Activated CD4-positive, alpha-beta T cell treated with anti-CD3 and anti-CD28 coated beads for 48 hours (primary cell): ENCODE data around the gene KIAA0930.
"Not testable (repeated sequence)": the region's sequence is repeated elsewhere in the genome, so short reads cannot be mapped to it uniquely, and the experiment has no call there.

Source experiments
- DNase-seq: peaks from one replicate; pipeline ENCODE4 v3.0.0-alpha.2; 2020

The KIAA0930 gene

DNA sequence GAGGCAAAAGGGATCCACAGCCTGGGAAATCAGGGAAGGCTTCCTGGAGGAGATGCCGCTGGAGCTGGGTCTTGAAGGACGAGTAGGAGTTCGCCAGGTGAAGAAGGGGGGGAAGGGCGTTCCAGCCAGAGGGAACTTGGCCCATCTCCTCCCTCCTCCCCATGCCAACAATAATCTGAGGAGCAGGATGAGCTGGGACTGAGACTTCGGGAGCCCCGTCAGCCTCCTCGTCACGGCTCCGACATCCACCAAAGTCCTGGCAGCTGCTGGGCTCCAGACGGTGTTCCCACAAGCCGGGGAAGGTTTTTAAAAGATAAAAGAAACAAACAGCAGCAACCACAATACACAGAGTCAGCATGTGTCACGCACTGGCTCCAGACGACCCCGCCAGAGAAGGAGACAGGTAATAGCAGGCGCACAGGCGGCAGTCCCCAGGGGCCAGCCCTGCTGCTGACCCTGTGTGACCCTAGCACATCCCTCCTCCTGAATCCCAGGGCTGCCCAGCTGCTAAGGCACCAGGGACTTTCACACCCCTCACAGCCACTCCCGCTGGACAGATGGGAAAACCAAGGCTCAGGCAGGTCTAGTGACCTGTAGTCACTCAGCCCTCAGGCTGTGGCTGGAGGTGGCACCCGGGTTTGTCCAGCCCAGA is 39.7 kb downstream of the KIAA0930 start:
- no peak for DNase-seq

DNA sequence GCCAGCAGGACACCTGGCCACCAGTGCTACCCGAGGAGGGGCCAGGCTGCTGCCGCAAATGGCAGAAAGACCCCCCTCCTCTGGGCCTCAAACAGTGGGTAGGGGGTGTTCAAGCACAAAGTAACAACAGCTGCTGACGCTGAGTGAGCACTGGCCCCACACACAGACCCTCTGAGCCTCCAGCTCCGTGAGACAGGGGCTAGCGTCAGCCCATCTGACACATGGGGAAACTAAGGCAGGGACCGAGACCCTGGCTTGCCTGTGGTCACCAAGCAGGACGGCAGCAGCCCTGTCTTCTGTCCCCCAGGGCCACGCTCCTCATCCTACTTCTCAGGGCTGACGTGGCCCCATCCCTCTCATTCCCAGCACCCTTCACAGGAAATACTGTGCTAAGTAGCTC is 40.5 kb downstream of the KIAA0930 start:
- DNase-seq = no peak

DNA sequence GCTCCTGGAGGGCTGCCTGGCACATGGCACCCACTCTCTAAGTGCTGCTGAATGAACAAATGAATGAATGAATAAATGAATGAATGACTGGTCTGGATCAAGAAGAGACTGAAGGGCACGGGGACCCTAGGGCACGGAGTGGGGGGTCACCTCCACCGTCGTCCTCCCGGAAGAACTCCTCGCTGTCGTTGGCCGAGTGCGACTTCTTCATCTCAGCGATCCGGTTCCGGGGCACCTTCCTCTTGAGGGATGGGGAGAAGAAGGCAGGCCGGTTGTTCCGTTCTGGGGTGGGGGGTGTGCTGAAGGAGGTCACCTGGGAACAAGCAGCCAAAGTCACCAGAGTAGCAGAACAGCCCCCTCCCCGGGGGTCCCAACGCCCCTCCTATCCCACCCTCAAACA is 41.0 kb downstream of the KIAA0930 start:
- DNase-seq = no peak

DNA sequence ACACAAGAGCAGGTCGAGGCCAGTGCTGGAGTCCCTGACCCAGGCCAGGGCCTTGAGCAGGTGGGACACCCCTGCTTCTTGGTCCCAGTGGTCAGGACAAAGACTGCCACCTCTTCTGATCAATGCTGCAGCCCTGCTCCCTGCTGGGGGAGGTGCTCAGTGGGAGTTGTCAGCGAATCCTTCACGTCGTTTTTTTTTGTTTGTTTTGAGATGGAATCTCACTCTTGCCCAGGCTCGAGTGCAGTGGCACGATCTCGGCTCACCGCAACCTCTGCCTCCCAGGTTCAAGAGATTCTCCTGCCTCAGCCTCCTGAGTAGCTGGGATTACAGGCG is 42.3 kb downstream of the KIAA0930 start:
- DNase-seq = no peak

DNA sequence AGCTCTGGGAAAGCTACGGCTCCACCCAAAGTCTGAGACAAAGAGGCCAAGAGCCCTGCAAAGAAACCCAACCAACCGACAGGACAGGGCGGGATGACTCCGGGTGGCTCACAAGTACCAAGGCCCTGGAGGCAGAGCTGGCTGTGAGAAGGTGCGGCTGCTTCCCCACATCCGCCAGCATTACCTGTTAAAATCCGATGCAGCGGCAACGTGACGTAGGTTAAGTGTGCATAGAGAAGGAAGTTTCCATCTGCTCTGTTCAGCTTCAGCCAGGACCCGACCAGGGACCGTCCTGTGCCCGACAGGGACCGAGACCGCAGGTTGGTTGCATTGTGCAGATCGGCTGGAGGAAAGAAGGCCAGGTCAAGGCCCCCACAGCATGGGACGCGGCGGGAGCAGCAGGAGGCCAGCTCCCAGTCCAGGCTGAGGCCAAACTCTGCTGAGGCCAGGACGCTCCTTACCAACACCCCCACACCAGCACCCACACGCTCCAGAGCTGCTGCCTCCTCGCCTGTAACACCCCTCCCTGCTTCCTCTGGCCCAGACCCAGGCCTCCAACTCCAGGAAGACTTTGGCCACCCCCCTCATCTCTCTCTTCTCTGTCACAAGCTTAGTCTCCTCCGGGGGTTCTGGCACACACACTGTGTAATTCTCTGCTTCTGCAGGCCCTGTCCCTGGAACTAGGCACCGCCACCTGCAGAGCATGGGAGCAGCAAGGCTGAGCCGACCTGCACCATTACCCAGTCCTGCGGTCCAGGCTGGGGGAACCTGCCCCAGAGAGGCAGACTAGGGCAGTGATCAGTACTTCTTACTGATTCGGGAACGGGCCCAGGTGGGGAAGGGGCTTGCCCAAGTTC is 42.9 kb downstream of the KIAA0930 start:
- no peak for DNase-seq

DNA sequence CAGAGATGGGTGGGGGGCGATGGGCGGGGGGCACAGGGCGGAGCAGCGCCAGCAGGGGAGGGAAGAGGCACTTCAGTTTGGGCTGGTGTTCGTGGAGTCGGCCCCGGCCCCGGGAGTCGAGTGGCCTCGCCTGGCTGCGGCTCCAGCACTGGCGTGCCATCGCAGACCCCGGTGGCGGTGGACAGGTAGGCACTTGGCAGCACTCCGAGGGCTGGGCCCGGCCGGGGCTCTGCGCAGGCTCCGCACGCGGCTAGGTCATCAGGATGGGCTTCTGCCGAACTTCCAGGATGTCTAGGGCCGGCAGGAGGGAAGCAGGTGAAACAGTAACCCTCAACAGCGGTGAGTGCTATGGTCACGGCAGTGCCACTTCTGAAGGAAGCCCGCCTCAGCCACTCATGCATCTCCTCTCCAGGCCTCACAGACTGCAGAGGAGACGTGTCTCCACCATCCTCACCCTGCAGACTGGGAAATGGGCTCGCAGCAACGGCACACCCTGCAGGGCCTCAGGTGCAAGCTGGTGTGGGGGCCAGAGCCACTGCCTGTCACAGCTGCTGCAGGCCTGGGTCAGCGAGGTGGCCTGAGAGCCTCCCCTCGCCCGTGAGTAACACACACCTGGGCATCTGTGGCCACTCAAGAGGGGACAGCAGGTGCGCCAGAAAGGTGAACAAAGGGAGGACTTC is 43.6 kb downstream of the KIAA0930 start:
- DNase-seq = no peak

DNA sequence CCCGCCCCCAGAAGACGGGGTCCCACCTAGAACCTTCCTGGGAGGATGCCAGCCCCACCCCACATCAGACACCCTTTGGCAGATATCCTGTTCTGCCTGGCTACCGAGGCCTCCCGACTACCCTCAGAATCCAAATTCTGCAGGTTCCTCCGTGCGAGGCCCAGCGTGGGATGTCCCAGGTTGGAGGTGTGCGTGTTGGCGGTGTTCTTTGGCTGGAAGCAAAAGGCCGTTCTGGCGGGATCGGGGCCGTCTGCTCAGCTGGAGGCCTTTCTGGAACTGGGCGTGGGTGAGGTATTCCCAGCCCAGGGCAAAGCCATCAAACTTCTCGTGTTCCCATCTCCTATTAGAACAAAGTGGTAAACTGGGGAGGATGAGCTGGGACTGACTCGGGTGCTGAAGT is 44.4 kb downstream of the KIAA0930 start:
- DNase-seq = no peak

DNA sequence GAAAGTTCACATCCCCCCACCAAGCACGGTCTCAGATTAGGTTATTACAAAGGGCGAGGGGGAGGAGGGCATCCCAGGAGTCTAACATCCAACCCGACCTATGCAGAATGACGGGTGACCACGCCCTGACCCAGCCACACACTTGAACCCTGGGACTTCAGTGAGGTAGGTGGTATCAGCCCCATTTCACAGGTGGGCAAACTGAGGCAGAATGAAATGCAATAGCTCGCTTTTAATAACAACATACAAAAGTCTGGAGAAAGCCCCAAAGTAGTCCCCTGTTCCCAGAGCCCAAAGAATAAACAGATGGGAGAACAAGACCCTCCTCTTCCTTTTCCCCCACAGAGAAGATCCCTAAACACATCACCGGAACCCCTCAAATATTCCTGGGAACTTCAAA is 45.1 kb downstream of the KIAA0930 start:
- DNase-seq = no peak

DNA sequence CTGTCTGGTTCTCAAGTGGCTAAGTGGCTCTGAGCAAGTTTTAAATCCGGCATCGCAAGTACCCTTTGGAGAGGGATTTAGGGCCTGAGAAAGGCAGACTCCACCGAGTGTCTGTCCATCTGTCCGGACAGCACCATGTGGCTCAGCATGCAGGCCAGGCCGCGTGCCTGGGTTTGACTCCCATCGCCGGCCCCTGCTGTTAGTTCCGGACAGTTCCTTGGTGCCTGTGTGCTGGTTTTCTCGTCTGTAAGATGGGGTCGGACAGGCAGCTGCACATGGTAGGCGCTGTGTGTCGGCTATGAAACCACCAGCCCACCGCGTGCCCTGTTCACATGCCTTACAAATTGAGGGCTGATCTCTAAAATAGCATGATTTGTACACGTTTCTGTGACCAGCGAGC is 46.0 kb downstream of the KIAA0930 start:
- DNase-seq = no peak

DNA sequence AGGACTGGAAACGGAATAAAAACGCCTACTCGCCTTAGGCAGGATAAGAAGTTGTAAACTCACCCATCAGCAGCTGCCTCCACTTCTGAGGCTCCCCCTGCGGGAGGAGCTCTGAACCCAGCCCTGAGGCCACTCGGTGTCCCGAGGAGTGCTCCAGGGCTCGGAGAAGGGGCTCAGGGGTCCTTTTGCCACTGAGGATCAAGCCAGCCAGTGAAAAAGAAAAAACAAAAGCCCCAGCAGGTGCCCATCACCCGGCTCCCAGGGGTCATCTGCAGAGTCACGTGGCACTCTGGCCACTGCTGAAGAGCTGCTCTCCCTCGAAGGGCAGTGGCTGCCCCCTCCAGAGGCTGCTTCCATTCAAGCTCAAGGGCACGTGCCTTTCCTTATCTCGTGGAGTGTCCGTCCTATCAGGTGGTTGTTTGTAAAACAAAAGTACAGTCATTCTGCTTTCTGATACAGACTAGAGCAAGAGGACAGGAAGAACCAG is 48.0 kb downstream of the KIAA0930 start:
- no peak for DNase-seq

DNA sequence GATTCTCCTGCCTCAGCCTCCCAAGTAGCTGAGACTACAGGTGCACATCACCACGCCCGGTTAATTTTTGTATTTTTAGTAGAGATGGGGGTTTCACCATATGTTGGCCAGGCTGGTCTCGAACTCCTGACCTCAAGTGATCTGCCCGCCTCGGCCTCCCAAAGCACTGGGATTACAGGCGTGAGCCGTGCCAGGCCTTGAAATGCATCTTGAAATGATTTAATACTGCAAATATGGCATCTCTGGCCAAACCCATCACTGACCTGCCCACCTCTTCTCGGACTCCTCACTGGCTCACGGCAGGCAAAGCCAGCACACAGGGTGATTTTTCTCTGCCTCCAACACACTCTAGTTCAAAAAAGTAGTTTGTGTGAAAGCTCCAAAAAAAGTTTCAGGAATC is 48.9 kb downstream of the KIAA0930 start:
- not testable (repeated sequence) for DNase-seq

DNA sequence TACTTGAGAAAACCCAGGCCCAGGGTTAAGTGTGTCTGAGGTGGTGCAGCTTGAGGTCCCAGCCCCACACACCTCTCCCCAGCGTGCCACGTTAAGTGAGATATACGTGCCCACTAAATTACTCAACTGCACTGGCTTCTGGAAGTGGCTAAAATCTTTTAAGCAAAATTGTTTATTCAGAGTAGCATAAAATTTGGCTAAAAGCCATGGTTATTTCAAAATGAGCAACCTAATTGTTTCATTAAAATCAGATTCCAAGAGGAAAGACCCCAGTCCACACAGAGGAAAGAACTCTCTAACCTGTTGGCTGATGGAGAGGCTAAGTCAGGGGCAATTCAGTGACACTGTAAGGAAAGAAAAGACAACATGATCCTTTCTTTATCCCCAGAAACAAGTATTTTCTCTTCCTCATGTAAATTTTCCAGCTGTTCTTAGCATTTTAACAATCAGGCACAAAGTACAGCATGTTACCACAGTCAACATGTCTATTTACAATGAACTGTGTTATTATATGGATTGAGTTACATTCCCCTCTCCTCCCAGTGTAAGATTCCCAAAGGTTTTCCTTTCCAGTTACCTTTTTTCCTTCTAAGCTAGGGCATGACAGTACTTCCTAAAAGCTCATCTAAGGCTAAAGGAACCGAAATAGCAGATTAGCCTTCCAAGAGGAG is 50.4 kb downstream of the KIAA0930 start:
- DNase-seq = no peak

DNA sequence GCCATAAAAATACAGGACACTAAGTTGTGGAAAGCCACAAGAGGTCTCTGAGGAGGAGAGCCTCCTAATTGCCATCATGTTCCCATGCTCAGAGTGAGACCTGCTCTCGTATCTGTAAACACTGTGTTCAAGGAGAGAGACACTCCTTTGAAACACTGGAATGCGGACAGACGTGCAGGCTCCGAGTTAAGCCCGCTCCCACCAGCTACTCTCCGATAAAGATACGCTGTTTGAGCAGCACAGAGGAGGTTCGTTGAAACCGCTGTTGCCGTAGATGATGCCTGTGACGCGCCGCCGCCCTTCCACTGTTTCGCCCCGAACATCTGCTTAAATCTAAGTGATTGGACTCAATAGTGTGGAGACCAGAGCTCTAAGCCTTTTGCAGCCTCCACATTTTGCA is 51.9 kb downstream of the KIAA0930 start:
- no peak for DNase-seq

DNA sequence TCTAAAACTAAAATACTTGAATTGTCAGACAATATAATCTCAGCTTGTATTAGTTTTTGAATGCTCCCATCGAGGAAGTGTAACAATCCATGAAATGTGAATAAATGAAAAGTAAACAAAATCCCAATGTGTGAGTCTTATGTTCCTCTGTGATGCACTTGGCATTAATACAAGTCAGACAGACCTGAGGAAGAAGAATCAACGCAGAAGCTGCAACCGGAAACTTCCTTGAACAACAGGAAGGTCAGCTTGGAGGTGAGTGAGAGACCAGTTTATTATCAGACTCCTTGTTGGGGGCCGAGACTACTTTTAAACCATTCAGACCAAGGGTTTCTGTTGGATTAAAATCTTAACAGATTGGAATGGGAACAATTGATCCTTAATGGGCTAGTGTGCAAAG is 52.8 kb downstream of the KIAA0930 start:
- DNase-seq = no peak

DNA sequence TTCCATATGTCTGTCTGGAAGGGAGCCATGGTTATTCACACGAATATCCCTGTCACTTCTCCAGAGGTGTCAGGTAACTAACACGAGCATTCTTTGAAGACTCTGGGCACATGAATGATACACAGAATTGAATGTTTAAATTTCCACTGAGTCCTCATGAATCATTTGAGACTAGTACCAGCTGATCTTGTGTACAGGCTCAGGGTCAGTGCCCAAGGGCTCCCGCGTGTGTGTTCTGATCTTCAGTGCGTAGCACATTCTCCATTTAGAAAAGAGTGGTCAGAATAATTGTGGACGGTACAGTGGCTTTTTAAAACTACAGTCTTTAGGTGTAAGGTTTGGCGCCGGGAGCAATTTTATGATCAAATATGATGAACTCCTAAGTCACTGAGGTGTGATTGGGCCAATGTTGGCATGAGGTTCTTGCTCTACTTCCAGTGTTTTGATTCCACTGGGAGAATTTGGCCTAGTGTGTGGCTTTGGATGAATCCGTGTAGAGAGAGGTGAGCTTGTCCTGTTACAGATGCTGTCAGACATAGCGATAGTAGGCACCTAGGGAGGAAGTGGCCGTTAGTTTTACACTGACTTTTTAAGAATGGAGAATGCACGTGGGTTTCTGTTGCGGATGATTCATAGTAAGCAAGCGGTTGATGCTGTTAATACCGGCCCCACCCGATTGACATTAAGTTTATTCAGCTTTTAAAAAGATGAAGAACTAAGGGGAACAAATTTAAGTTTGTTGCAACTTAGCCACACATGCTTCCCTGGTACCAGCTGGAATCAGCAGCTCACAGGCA is 54.8 kb downstream of the KIAA0930 start:
- no peak for DNase-seq

DNA sequence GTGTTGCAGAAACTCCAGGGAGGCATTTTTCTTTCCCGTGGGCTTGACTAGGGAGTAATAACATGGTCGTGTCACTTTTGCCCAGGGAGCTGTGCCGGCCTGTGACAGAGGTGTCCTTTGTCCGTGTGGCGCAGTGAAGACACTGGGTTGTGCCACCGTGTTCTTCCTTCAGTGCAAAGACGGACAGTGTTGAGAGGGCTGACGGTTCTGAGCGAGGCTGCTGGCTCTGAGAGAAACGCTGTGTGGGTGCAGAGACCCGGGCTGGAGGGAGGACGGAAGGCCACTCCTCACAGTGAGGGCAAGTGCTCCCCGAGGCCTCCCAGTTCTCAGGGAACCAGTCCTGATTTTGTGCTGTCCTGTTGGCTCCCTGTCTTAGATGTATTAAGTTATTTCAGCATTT is 56.7 kb downstream of the KIAA0930 start:
- no peak for DNase-seq

DNA sequence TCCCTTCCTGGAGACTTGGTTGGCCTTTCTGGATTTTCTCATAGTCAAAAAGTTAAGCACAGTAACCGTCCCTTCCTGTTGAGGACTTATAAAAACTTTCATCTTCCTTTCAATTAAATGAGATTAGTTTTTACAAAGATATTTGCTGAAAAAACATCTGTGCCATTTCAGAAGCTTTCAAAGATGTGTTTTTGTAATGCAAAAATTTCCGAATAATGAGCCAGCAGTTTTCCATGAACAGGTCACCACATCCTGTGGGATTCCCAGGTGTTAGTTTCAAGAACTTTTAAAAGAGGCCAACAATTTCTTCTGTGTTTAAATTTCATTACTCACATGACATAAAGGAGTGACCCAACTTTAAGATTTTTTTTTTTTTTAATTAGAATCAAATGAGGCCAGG is 58.9 kb downstream of the KIAA0930 start:
- DNase-seq = no peak

DNA sequence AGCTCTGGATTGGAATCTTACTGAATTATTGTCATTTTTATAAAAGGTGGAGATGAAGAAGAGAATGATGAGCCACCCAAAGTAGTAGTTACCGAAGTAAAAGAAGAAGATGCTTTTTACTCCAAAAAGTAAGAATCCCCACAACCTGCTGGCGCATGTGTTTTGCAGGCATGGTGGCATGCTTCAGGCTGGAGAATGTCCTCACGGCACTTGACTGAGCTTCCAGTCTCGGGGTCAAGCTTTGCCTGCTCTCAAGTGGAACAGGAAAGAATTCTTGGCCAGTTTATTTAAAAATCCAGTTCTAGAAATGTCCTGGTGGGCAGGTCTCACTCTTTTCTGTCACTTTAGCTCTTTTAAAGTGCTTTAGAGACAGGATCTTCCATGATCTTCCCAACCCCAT is 59.5 kb downstream of the KIAA0930 start:
- DNase-seq = no peak

DNA sequence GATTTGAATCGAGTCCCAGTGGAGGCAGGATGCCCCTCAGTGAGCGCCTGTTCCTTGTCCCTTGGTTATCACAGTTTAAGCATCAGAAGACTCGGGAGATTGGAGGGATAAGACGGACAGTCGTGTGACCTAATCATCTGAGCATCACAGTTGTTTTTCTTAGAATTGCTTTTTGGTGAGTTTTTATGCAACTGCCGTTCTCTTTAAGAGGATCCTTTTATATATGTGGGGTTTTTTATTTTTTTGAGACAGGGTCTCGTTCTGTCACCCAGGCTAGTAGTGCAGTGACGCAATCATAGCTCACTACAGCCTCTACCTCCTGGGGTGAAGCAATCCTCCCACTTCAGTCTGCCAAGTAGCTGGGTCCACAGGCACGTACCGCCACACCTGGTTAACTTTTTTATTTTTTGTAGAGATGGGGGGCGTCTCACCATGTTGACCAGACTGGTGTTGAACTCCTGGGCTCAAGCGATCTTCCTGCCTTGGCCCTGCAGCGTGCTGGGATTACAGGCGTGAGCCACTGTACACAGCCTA is 60.5 kb downstream of the KIAA0930 start:
- DNase-seq = no peak

DNA sequence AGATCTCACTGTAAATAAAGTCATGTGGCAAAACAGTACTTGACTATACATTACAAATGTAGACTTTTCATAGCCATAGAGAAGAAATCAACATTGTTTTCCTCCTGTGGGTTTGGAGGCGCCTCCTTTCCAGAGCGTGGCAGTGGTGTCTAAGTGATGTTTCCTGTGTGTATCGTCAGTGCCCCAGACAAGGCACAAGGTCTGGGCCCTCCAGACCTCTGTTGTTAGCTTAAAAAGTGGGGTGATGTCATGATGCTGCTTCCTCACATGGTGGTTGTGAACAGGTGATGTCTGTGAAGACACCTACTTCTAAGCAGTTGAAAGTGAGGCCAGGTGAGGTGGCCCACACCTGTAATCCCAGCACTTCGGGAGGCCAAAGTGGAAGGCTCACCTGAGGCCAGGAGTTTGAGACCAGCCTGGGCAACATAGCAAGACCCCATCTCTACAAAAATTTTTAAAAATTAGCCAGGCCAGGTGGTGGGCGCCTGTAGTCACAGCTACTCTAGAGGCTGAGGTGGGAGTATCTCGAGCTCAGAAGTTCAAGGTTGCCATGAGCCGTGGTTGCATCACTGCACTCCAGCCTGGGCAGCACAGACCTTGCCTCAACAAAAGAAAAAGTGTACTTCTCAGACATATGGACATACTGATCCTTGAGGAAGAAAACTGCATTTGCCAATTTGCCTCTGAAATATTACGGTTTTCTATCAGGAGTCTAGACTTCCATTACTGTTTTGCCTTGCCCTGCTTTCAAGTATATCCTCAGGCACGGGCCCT is 61.2 kb downstream of the KIAA0930 start:
- no peak for DNase-seq

DNA sequence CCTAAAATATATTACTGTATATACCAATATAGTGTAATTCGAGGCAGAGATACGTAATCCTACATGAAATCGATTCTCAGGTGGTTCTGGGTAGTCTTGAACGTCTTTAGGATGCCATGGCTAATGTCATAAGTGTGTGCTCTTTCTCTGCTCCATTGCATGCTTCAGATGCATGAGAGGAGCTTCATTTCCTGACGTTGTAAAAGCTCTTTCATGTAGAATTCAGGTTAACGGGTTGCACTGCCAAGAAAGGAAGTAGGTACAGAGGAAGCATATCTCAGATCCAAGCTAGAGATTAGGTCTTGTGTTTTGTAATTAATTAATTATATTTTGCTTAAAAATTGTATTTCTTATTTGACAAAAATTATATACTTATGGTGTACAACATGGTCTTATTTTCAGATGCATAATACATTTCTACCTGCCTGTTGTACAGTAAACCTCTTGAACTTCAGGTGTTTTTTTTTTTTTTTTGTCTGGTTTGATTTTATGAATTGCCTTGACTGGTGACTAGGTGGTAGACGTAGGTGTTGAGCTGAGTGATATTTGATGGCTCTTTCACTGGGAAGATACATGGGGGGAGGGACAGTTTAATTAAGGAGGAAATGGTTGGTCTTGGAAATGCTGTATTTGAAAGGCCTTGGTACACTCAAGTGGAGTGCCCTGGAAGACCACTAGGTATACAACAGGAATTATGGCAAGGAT is 67.7 kb downstream of the KIAA0930 start:
- DNase-seq = no peak
